Measurements from ENCODE around the gene TMEM79.
A peak's percentile ranks its signal among the peaks of the same experiment; 100 is the strongest.

TMEM79 gene

DNA sequence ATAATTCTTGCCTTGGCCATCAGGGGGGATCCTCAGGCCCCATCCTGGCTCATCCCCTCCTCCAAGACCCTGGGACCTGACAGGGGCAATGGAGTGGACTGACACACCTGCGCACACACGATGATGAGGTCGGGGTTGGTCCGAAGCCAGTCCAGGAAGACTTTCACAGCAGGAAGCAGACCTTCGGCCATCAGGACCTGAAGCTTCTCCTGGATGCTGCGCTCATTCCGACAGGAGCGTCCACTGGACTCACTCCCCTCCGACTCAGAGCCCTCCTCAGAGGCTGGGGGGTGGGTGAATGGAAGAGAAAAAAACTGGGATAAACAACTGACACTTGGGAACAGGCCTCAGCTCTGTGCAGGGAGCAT is 20.9 kb upstream of the TMEM79 start:
- DNase-seq = no peak

GRCh38 chr1:156266051-156266450 is 18.1 kb upstream of the TMEM79 start:
- no peak for DNase-seq

GRCh38 chr1:156268336-156268735 is 15.8 kb upstream of the TMEM79 start:
- no peak for DNase-seq

GRCh38 chr1:156270314-156270713 is 13.8 kb upstream of the TMEM79 start:
- no peak for DNase-seq

DNA sequence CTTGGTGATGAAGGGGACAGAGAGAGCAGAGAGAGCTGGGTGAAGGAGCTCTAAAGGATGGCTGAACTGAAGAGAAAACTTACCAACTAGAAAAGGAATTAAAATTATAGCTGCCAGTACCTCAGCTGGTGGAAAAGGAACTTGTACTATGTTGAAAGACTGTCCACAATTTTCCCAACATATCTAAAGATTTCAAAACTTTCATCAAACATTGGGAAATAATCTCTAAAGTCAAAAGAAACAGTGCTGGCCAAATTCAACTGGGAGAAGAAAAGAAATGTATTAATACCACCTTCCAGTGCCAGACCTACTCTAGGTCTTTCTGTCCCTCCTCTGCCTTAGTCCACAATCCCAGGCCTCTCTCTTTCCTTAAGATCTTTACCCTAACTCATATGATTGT is 7.6 kb upstream of the TMEM79 start:
- DNase-seq = no peak

GRCh38 chr1:156276966-156277381 is 7.2 kb upstream of the TMEM79 start:
- DNase-seq = no peak

- no peak for DNase-seq
Observed at GRCh38 chr1:156279837-156280236, 4.3 kb upstream of the TMEM79 start.

- DNase-seq = no peak
Observed at GRCh38 chr1:156281281-156281680, 2.8 kb upstream of the TMEM79 start.

DNA sequence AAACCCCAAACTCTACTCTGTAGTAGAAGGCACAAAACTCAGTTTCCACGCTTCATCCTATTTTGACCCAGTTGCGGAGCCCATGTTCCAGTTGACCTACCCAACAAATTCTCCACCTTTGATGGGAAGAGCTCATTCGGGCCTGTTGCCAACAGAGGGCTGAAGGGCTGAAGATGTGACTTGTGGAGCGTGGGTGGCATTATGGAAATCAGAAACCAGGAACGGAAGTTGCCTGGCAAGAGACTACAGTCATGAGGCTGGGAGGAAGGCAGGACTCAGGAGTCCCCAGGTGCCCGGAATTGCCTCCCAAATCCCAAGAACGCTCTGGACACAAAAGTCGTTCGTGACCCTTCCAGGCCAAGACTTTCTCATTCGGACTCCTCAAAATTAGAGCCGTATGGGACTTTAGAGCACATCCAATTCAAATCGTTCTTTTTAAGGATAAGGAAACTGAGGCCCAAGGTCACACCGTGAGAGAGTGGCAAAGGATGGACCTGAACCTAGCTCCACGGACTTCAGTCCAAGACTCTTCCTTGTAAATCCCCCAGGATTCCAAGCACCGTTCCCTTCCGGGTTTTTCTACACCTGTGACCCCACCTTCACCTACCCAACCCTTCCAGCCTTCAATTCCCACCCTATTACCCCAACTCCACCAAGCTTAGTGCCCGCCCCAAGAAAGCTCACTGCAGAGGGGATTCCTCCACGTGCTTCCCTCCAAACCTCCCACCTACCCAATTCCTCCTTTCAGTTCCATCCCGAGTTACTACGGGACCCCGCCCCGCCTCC is 2.2 kb upstream of the TMEM79 start:
- DNase-seq = no peak

DNA sequence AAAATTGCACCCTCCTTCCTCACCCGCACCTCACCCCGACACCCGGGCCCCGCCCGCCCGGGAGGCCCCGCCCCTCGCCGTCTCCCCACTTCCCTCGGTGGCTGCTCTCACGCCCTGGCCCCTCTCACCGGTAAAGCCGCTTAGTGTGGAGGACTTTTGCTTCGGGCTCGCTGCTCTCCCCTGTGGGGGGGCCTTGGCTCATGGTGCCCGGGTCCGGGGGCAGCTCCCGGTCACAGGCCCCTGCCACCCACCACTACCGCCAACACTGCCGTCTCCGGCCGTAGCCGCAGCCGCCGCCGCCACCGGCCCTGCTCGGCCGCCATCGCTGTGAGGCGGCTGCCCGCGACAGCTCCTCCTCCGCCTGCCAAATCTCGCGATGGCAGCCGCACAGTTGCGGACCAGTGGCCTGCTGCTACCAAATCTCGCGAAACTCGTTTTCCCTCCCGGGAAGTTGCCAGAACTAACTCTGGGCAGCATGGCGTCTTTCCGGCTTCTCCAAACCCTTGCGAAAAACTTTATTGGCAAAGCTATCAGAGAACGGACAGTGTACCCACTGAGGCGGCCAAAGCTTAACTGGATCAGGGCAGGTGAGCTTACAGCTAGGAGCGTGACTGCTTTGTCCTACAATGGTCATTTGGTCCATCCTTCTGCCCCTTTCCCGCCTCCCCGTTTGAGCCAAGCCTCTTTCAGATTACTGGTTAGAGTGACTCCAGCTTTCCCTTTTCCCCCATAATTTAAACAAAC is 1.5 kb upstream of the TMEM79 start, which contains the start of gene SMG5:
TSS of gene SMG5 (minus strand) at position 347 of the 744 bp plus-strand sequence. CDS start at position 202, 145 bp downstream.
- peak; percentile 95 for DNase-seq

DNA sequence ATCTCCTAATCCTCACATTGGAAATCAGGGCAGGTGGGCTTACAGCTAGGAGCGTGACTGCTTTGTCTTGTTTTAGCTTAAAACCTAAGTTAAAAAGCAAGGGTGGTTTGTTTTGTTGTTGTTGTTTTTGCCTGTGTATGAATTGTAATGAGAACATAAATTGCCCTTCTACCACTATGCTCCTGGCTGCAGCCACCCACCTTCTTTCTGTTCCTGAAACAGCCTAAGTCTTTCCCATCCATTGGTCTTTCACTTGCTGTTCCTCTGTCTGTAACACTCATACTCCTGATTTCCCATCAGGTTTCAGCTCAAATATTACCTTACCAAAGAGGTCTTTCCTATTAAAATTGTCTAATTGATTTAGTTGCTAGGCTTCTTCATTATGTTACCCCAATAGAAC is 604 bp upstream of the TMEM79 start:
- DNase-seq = no peak

DNA sequence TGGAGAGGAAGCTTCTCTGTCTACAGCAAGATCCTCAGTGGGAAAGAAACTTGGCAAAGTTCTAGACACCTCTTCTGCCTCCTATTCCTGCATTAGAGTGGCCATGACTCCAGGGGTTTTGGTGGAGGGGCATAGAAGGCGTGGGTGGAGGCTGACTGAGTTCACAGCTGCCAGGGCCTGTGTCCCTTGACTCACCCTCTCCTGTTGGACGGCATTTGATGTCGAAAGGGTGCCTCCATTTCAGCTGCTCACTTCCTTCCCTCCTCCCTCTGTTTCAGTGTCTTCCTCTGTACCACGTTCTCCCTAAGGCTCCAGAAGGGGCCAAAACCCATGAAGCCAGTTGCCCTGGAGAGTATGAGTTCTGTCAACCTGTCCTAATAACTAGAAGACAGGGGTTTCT is 632 bp downstream of the TMEM79 start:
- no peak for DNase-seq

DNA sequence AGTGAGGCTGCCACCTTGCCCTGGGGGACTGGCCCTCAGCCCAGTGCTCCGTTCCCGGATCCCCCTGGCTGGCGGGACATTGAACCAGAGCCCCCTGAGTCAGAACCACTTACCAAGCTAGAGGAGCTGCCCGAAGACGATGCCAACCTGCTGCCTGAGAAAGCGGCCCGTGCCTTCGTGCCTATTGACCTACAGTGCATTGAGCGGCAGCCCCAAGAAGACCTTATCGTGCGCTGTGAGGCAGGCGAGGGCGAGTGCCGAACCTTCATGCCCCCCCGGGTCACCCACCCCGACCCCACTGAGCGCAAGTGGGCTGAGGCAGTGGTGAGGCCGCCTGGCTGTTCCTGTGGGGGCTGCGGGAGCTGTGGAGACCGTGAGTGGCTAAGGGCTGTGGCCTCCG is 1.3 kb downstream of the TMEM79 start:
- DNase-seq = no peak

DNA sequence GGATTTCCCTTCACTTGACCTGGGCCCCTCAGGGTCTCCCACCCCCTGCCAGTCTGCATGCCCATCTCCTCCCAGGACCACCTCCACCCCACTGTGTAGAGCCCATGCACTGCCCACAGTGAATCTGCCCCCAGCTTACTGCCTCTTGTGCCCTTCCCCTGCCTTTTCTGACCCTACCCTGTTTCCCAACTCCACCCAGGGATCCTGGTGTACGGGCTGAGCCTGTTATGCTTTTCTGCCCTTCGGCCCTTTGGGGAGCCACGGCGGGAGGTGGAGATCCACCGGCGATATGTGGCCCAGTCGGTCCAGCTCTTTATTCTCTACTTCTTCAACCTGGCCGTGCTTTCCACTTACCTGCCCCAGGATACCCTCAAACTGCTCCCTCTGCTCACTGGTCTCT is 1.9 kb downstream of the TMEM79 start:
- DNase-seq = no peak

- no peak for DNase-seq
Observed at GRCh38 chr1:156289857-156290256, 5.7 kb downstream of the TMEM79 start.

DNA sequence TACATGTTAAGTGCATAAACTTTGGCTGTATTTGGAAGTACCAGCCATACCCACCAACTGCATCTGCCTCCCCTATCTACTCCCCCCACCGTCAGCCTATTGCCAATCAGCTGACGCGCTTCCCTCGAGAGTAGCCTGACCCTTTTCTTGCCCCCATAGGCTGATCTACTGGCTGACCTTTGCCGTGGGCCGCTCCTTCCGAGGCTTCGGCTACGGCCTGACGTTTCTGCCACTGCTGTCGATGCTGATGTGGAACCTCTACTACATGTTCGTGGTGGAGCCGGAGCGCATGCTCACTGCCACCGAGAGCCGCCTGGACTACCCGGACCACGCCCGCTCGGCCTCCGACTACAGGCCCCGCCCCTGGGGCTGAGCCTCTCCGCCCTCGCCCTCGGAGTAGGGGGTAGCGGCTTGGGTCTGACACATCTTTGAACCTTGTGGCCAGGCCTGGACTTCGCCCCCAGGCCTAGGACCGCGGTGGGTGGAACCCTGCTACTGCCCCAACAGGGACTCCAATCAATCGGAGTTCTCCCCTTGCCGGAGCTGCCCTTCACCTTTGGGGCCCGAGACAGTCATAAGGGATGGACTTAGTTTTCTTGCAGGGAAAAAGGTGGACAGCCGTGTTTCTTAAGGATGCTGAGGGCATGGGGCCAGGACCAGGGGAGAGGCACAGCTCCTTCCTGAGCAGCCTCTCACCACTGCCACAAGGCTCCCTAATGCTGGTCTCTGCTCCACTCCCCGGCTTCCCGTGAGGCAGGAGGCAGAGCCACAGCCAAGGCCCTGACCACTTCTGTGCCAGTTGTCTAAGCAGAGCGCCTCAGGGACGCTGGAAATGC is 7.3 kb downstream of the TMEM79 start:
- peak; percentile 29 for DNase-seq

DNA sequence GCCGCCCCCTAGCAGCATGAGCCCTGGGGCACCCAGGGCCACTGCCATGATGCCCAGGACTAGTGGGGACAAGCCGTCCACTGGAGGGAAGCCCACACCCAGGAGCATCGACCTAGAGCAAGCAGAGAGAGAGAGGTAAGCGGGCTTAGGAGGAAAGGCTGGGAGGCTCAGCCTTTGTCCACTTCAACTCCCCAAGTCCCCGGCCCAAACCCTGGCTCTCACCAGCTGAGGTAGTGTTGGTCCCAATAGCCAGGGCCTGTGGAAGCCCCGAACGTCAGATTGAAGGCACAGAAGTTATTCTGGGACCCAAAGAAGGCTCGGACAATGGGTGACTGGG is 8.9 kb downstream of the TMEM79 start:
- no peak for DNase-seq

- DNase-seq = no peak
Observed at GRCh38 chr1:156293895-156294294, 9.8 kb downstream of the TMEM79 start.

DNA sequence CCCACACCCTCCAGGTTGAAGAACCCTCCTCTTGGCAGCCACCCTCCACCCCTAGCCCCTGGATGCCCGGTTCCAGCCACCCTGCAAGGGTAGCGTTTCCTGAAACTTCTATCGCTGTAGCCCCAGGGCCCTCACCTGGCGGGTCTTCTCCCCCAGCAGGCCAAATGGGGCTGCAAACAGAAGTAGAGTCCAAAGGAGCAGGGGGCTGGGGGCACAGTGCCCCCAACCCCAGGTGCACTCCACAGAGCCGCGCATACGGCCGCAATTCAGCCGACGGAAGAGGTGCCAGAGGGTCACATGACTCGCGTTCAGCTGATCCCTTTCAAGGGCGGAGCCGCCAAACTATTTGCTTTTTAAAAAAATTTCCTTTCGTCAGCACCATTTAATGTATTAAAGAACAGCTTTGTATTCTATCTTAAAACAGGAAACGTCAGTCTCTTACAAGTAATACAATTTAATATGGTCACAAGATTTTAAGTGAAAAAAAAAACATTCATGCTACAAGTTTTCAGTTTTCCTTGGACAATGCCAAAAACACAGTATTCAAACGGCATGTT is 11.3 kb downstream of the TMEM79 start, which contains the start of gene GLMP:
TSS of gene GLMP (minus strand) at position 289 of the 557 bp plus-strand sequence. CDS start at position 255, 34 bp downstream.
- DNase-seq = peak; percentile 70

- DNase-seq = no peak
Observed at GRCh38 chr1:156298852-156299357, 14.8 kb downstream of the TMEM79 start, which contains the start of gene VHLL. Gene VHLL (minus strand): TSS chr1:156299307. CDS start chr1:156299189, 118 bp downstream.

GRCh38 chr1:156303241-156303640 is 19.1 kb downstream of the TMEM79 start:
- no peak for DNase-seq

DNA sequence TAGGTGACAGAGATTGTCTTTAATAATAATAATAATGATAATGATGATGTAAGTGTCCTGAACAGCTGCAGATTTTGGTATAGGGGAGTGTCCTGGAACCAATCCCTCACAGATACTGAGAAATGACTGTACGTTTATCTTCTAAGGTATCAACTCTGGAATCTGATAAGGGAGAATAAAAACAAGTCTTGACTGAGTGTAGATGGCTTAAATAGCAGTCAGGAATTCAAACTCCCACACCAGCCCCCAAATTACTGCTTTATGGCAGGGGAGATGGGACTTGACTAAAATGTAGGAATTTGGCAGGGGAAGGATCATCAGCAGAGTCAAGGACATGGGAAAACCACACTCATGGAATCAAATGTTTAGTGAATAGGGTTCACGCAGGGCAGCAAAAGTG is 21.1 kb downstream of the TMEM79 start:
- DNase-seq = no peak

DNA sequence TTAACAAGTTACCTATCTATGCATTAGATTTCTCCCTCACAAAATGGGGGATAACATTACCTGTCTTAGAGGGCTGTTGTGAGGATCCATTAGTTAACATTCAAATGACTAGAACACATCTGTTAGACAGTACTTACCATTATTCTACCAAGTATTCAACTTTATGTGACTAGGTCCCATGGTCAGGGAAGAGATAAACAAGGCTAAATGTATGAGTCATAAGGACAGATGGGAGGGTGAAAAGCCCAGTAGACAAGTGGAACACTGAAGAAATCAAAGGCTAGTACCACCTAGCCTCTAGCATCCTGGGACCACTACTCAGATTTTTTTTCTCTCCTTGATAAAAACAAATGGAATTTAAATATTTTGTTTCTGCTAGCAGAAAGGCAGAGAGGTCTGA is 24.0 kb downstream of the TMEM79 start:
- DNase-seq = no peak
